ENCODE data around the gene PCNX3.

The PCNX3 gene

GRCh38 chr11:65611758-65612603 lies 3.6 kb upstream of the PCNX3 start:
- H3K27ac ChIP-seq = peak overlapping the region; percentile 99
- TF ChIP-seq CTCF (conservative IDR thresholded peaks at IDR 0.05) = no peak

- peak overlapping the region; percentile 99 for H3K27ac ChIP-seq
- TF ChIP-seq CTCF (conservative IDR thresholded peaks at IDR 0.05) = no peak
Observed at GRCh38 chr11:65612691-65613090, 2.9 kb upstream of the PCNX3 start.

- peak overlapping the region; percentile 99 for H3K27ac ChIP-seq
- TF ChIP-seq CTCF (conservative IDR thresholded peaks at IDR 0.05) = 0 out of 2 replicates have a peak, but pooled peaks have one; percentile 24
Observed at GRCh38 chr11:65613091-65613928, 2.3 kb upstream of the PCNX3 start.

GRCh38 chr11:65615950-65616574 lies 486 bp downstream of the PCNX3 start:
- peak overlapping the region; percentile 99 for H3K27ac ChIP-seq
- TF ChIP-seq CTCF (conservative IDR thresholded peaks at IDR 0.05) = no peak

- no peak for TF ChIP-seq CTCF (conservative IDR thresholded peaks at IDR 0.05)
Observed at GRCh38 chr11:65616575-65617001, 1.0 kb downstream of the PCNX3 start.

GRCh38 chr11:65617136-65617850 lies 1.7 kb downstream of the PCNX3 start:
- H3K27ac ChIP-seq = peak overlapping the region; percentile 99
- TF ChIP-seq CTCF (conservative IDR thresholded peaks at IDR 0.05) = no peak

More at GRCh38 chr11:65616575-65617001, 1.0 kb downstream of the PCNX3 start:
- H3K27ac ChIP-seq = peak overlapping the region; percentile 99

Data from VCaP (cell line).